COLO829 (cell line): ENCODE data around the gene PRKCQ.
A peak's percentile ranks its signal among the peaks of the same experiment; 100 is the strongest.
"Not testable (repeated sequence)": the region's sequence is repeated elsewhere in the genome, so short reads cannot be mapped to it uniquely, and the experiment has no call there.

Source experiments
- DNase-seq: peaks from one replicate; pipeline ENCODE4 v3.0.0; 2012; ENCODE audit warnings: low spot score

PRKCQ gene

DNA sequence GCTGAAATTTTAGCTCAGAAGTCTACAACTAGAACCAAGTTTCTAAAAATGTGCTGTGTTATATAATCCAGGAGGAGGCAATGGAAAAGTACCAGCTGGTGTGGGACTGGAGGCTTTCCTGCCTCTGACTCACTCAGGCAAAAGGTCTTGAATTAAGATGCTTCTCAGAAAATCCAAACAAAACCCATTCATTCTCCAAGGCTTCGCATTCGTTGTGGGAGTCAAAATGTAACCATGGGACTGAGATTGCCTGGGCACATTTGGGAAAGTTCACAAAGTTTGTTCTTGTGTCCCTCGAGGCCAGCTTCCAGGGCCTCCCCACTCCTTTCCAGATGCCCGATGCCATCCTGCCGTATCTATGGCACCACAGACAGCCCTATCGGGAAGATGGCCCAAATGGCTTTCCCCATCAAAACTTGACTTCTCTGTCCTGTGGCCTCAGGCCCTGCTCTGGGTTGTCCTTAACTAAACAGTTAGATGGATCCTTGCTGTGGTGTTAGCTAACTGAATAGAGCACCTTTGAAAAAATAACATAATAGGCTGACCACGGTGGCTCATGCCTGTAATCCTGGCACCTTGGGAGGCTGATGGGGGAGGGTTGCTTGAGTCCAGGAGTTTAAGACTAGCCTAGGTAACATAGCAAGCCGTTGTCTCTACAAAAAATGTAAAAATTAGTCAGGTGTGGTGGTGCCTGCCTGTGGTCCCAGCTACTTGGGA lies 196.8 kb downstream of the PRKCQ start:
- DNase-seq, result peak; percentile 56

GRCh38 chr10:6382081-6382480 lies 198.0 kb downstream of the PRKCQ start:
- no peak for DNase-seq

DNA sequence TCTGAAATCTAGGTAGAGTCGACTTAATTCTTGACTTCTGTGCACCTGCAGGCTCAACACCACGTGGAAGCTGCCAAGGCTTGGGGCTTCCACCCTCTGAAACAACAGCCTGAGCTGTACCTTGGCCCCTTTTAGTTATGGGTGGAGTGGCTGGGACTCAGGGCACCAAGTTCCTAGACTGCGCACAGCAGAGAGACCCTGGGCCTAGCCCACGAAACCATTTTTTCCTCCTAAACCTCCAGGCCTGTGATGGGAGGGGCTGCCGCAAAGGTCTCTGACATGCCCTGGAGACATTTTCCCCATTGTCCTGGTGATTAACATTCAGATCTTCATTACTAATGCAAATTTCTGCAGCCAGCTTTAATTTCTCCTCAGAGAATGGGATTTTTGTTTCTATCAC lies 199.6 kb downstream of the PRKCQ start:
- DNase-seq, result not testable (repeated sequence)

- DNase-seq, result no peak
These were observed 200.9 kb downstream of the PRKCQ start for GRCh38 chr10:6379015-6379776.
